ENCODE measurements around the gene WDR82. TPM values are rescaled to one million over a fixed set of nuclear protein-coding genes. Genes with fewer than 3 reads are reported as not detected.
A peak's percentile ranks its signal among the peaks of the same experiment; 100 is the strongest.

WDR82 gene
- total and polyA plus RNA-seq, 4 donors: 27.9 to 72.4 (median 44.9) TPM

DNA sequence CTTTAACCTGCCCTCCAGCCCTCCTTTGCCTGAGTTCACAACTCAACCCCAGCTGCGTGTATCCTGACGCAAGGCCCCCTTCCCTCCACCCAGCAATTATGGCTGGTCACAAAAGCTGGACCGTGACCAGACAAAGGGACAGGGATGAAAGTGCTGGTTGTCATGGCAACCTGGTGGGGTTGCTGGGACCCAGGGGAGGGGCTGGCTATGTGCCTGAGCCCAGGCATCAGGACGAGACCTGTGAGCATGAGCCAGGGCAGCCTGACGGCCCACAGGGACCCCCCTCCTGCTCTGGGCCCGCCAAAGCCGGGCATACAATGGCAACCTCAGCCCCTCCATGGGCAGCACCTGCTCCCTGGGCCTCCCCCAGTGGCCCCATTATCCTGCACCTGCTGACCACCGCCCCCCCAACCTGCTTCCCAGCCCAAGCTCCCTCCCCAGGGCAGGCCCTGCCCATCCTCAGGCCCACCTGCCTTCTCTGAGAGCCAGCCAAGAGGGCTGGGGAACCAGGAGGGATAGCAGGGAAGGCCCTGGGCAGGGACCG is 33.2 kb upstream of the WDR82 start:
- Histone ChIP-seq H3K4me1 (ENCODE audit: control insufficient read depth in 1 of 2, insufficient read depth in 2 of 2, low read length in 2 of 2) (no peaks in the 10 kb centered on the region), H3K27me3 (ENCODE audit: control insufficient read depth in 1 of 2, insufficient read depth in 2 of 2, low read length in 1 of 2) (no peaks in the 10 kb centered on the region), H3K36me3 (ENCODE audit: control insufficient read depth in 1 of 2, insufficient read depth in 2 of 2, low read length in 1 of 2) (no peaks in the 10 kb centered on the region), H3K9me3 (ENCODE audit: control insufficient read depth, low read length) (no peaks in the 10 kb centered on the region), H3K4me3 (ENCODE audit: low read length in 2 of 2) (no peak overlapping the region), H3K27ac (ENCODE audit: low read depth in 1 of 2, low read length in 2 of 2) (no peak overlapping the region)
- DNase-seq (no peak), ATAC-seq (ENCODE audit: low FRiP score) (no peak)
- 87 to 88% methylated on average over 8 to 9 of the region's 9 CpGs for WGBS, 2 donors
- intact Hi-C loops (cut with DNase I): no loop called here

DNA sequence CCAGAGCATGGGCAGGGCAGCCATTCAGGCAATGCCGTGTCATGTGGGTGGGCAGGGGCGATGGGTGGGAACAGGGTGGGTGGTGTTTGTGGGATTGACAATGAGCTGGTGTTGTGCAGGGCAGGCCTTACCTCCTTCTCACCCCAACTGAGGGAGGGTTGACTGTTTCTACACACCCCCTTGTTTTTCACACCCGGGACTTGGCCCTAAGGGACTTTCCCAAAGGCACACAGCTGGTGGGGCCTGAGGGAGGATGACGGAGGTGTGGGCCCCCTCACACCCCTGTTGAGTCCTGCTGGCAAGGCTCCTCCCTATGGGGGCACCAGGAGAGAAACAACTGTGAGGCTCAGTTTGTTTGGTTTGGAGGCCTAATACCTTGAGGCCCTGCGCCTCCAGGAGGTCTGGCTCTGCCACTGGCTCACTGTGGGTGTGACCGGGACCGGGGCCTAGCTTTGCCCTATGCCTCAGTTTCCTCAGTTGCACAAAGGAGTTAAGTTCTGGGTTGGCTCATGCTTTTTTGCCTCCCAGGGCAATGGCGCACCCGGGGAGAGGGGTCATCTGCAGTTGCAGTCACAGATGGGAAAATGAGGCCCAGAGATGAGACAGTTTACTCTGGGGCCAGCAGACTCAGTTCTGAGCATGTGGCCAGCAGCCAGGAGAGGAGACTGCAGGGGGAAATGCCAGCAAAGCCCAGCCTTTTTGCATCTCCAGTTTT is 32.6 kb upstream of the WDR82 start:
- H3K4me1 ChIP-seq (ENCODE audit: control insufficient read depth in 1 of 2, insufficient read depth in 2 of 2, low read length in 2 of 2): no peaks in the 10 kb centered on the region
- no peak overlapping the region for H3K4me3 ChIP-seq (ENCODE audit: low read length in 2 of 2)
- 78 to 84% methylated on average over 9 of the region's 9 CpGs for WGBS, 2 donors
- no peak for ATAC-seq (ENCODE audit: low FRiP score)
- intact Hi-C loops (cut with DNase I): no loop called here
- H3K27me3 ChIP-seq (ENCODE audit: control insufficient read depth in 1 of 2, insufficient read depth in 2 of 2, low read length in 1 of 2): no peaks in the 10 kb centered on the region
- DNase-seq: no peak
- H3K9me3 ChIP-seq (ENCODE audit: control insufficient read depth, low read length): no peaks in the 10 kb centered on the region
- H3K36me3 ChIP-seq (ENCODE audit: control insufficient read depth in 1 of 2, insufficient read depth in 2 of 2, low read length in 1 of 2): no peaks in the 10 kb centered on the region
- no peak overlapping the region for H3K27ac ChIP-seq (ENCODE audit: low read depth in 1 of 2, low read length in 2 of 2)

DNA sequence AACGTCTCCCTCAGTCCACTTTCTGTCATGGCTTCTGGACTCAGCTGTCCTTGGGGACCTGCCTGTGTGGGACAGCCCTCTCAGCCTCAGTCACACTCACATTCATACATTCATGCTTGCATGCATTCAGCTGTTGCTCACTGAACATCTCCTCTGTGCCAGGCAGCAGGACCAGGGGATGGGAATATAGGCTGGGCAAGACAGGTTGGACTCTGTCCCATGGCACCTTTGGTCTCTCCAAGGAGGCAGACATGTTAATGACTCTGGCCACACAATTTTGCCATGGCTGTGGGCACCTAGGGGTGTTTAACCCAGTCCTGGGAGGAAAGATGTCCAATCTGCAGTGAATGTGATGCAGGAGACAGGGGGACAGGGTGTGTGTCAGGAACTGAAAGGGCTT is 29.9 kb upstream of the WDR82 start:
- Histone ChIP-seq H3K4me1 (ENCODE audit: control insufficient read depth in 1 of 2, insufficient read depth in 2 of 2, low read length in 2 of 2) (no peaks in the 10 kb centered on the region), H3K27ac (ENCODE audit: low read depth in 1 of 2, low read length in 2 of 2) (no peak overlapping the region), H3K27me3 (ENCODE audit: control insufficient read depth in 1 of 2, insufficient read depth in 2 of 2, low read length in 1 of 2) (no peaks in the 10 kb centered on the region), H3K36me3 (ENCODE audit: control insufficient read depth in 1 of 2, insufficient read depth in 2 of 2, low read length in 1 of 2) (no peaks in the 10 kb centered on the region), H3K9me3 (ENCODE audit: control insufficient read depth, low read length) (no peaks in the 10 kb centered on the region), H3K4me3 (ENCODE audit: low read length in 2 of 2) (no peak overlapping the region)
- ATAC-seq (ENCODE audit: low FRiP score): no peak
- 51 to 62% methylated on average over 1 of the region's 1 CpG for WGBS, 2 donors
- intact Hi-C loops (cut with DNase I): no loop called here
- no peak for DNase-seq

DNA sequence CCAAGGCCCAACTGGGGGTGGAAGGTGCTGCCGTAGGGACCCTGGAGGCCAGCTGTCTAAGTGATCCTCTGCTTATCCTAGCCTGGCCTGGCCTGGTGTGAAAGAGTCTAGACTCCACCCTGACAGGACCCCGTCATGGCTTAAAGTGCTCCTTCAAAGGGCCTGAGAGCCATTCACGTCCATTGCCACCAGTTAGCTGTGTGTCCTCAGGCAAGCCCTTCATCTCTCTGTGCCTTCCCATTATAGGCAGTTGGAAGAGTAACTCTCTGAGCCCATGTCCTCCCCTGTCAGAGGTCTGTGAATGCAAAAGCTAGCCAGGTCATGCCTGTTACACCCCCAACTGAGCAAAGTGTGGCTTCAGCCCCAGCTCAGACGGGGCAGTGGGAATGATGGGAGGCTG is 28.5 kb upstream of the WDR82 start:
- intact Hi-C loops (cut with DNase I): no loop called here
- whole genome bisulfite sequencing, 2 donors: 90 to 92% methylated on average over 4 of the region's 4 CpGs
- no peaks in the 10 kb centered on the region for H3K4me1 ChIP-seq (ENCODE audit: control insufficient read depth in 1 of 2, insufficient read depth in 2 of 2, low read length in 2 of 2)
- H3K4me3 ChIP-seq (ENCODE audit: low read length in 2 of 2): no peak overlapping the region
- ATAC-seq (ENCODE audit: low FRiP score) (no peak), DNase-seq (no peak)
- no peak overlapping the region for H3K27ac ChIP-seq (ENCODE audit: low read depth in 1 of 2, low read length in 2 of 2)
- no peaks in the 10 kb centered on the region for H3K9me3 ChIP-seq (ENCODE audit: control insufficient read depth, low read length)
- no peaks in the 10 kb centered on the region for H3K27me3 ChIP-seq (ENCODE audit: control insufficient read depth in 1 of 2, insufficient read depth in 2 of 2, low read length in 1 of 2)
- no peaks in the 10 kb centered on the region for H3K36me3 ChIP-seq (ENCODE audit: control insufficient read depth in 1 of 2, insufficient read depth in 2 of 2, low read length in 1 of 2)

DNA sequence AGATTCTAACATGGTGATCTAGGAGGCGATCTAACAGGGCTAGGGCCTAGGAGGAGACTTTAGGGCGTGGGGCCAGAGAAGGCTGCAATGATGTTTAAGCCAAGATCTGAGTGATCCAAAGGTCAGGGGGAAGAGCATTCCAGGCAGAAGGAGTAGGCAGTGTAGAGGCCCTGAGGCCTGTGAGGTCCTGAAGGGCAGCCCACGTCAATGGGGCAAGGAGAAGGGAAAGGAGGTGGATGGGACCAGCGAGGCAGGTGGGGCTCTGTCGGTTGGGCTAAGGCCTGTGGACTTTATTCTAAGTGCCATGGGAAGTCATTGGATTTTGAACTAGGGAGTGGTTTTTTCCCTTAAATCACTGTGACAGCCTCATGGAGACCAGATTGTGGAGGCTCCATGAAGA is 27.5 kb upstream of the WDR82 start:
- Histone ChIP-seq H3K4me3 (ENCODE audit: low read length in 2 of 2) (no peak overlapping the region), H3K4me1 (ENCODE audit: control insufficient read depth in 1 of 2, insufficient read depth in 2 of 2, low read length in 2 of 2) (no peaks in the 10 kb centered on the region), H3K9me3 (ENCODE audit: control insufficient read depth, low read length) (no peaks in the 10 kb centered on the region), H3K27ac (ENCODE audit: low read depth in 1 of 2, low read length in 2 of 2) (no peak overlapping the region), H3K27me3 (ENCODE audit: control insufficient read depth in 1 of 2, insufficient read depth in 2 of 2, low read length in 1 of 2) (no peaks in the 10 kb centered on the region), H3K36me3 (ENCODE audit: control insufficient read depth in 1 of 2, insufficient read depth in 2 of 2, low read length in 1 of 2) (no peaks in the 10 kb centered on the region)
- ATAC-seq (ENCODE audit: low FRiP score) (no peak), DNase-seq (no peak)
- 95% methylated on average over 5 of the region's 5 CpGs for WGBS, 2 donors
- intact Hi-C loops (cut with DNase I): no loop called here

DNA sequence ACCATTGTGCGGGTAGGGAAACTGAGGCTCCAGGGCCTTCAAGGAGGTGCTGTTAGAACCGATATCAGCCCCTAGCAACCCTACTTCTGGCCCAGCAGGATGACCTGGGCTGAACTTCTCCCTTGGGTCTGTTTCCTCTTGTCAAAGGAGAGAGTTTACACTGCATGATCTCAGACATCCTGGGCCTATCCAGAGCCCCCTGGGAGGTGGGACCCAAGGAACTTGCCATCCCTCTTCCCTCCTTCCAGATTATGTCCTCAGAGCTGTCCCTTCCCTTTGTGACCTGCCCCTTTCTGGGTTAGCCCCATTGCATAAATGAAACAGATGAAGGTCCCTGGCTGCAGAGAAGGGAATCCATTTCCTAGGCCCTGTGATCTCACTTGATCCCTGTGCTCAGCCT is 25.4 kb upstream of the WDR82 start:
- Histone ChIP-seq H3K4me3 (ENCODE audit: low read length in 2 of 2) (no peak overlapping the region), H3K9me3 (ENCODE audit: control insufficient read depth, low read length) (no peaks in the 10 kb centered on the region), H3K36me3 (ENCODE audit: control insufficient read depth in 1 of 2, insufficient read depth in 2 of 2, low read length in 1 of 2) (no peaks in the 10 kb centered on the region), H3K4me1 (ENCODE audit: control insufficient read depth in 1 of 2, insufficient read depth in 2 of 2, low read length in 2 of 2) (no peaks in the 10 kb centered on the region), H3K27me3 (ENCODE audit: control insufficient read depth in 1 of 2, insufficient read depth in 2 of 2, low read length in 1 of 2) (no peaks in the 10 kb centered on the region), H3K27ac (ENCODE audit: low read depth in 1 of 2, low read length in 2 of 2) (no peak overlapping the region)
- no peak for ATAC-seq (ENCODE audit: low FRiP score)
- intact Hi-C loops (cut with DNase I): no loop called here
- 87 to 97% methylated on average over 2 of the region's 2 CpGs for WGBS, 2 donors
- DNase-seq: no peak

DNA sequence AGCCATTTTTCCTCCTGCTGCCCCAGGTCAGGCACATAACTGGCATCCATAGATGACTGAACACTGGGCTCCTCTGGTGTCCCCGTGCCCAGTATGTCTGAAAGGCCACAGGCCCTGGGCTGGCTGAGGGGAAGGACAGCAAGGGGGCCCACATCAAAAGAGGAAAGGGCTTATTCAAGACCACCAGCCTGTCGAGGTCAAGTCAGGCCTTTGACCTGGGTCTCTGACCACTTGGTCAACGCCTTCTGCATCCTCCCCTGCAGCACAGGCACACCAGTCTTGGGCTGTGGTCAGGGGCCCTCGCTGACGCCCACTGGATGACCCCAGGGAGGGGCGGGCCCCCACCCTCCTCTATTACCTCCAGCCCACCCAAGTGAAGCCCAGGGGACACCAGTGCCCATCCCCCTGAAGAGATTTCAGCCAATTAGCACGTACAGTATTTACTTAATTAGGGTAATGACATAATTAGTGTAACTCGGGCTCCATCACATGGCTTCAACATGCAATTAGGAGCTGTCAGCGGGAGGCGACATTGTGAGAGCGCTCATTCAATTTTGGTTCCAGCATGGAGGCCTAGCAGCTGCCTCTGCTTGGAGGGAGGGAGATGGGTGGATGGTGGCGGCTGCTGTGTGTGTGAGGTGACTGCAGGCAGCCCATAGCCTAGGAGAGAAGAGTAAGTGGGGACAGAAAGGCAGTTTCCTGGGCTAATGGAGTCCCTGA is 24.1 kb upstream of the WDR82 start:
- H3K27ac ChIP-seq (ENCODE audit: low read depth in 1 of 2, low read length in 2 of 2): no peak overlapping the region
- H3K4me3 ChIP-seq (ENCODE audit: low read length in 2 of 2): no peak overlapping the region
- no peak for DNase-seq
- 85 to 86% methylated on average over 12 of the region's 12 CpGs for WGBS, 2 donors
- H3K4me1 ChIP-seq (ENCODE audit: control insufficient read depth in 1 of 2, insufficient read depth in 2 of 2, low read length in 2 of 2): no peaks in the 10 kb centered on the region
- intact Hi-C loops (cut with DNase I): no loop called here
- ATAC-seq (ENCODE audit: low FRiP score): no peak
- H3K36me3 ChIP-seq (ENCODE audit: control insufficient read depth in 1 of 2, insufficient read depth in 2 of 2, low read length in 1 of 2): no peaks in the 10 kb centered on the region
- H3K27me3 ChIP-seq (ENCODE audit: control insufficient read depth in 1 of 2, insufficient read depth in 2 of 2, low read length in 1 of 2): no peaks in the 10 kb centered on the region
- H3K9me3 ChIP-seq (ENCODE audit: control insufficient read depth, low read length): no peaks in the 10 kb centered on the region

DNA sequence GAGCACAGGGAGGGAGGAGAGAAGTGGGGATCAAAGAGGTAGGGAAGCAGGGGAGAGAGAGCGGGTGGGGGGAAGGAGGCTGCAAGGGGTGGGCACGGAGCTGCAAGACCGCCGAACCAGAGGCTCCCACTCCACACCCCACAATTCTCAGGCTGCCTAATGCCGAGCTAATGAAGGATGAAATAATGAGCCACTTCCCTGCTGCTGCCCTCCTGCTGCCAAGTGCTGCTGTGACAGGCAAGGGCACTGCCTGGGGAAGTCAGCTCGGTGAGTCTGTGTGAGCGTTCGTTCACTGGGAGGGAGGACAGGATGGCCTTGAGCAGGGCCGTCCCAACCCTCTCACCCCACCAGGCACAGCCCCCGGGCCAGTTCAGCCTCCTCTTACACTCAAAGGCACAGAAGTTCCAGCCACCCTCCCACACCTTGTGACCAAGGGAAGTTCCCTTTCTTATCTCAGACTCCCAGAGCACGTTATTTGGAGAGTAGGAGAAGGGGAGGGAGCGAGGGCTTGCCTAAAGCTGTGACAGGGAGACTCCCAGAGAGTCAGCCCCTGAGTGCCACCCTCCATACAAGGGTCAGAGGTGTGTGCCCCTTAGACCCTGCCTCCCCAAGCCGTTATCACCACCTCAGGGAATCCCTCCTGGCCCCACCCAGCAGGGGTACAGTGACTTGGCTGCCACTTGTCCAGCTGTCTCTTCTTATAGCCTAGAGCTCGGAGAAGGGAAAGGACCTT is 21.6 kb upstream of the WDR82 start:
- no peak overlapping the region for H3K27ac ChIP-seq (ENCODE audit: low read depth in 1 of 2, low read length in 2 of 2)
- no peaks in the 10 kb centered on the region for H3K27me3 ChIP-seq (ENCODE audit: control insufficient read depth in 1 of 2, insufficient read depth in 2 of 2, low read length in 1 of 2)
- 47 to 54% methylated on average over 14 of the region's 14 CpGs for WGBS, 2 donors

More for the DNA sequence above, 21.6 kb upstream of the WDR82 start:
- Histone ChIP-seq H3K4me1 (ENCODE audit: control insufficient read depth in 1 of 2, insufficient read depth in 2 of 2, low read length in 2 of 2) (no peaks in the 10 kb centered on the region), H3K36me3 (ENCODE audit: control insufficient read depth in 1 of 2, insufficient read depth in 2 of 2, low read length in 1 of 2) (no peaks in the 10 kb centered on the region), H3K4me3 (ENCODE audit: low read length in 2 of 2) (no peak overlapping the region), H3K9me3 (ENCODE audit: control insufficient read depth, low read length) (no peaks in the 10 kb centered on the region)
- DNase-seq (no peak), ATAC-seq (ENCODE audit: low FRiP score) (peak; percentile 57)
- intact Hi-C loops (cut with DNase I): loop anchor here in 1 of 2 donors (5.0 kb wide), 1 partner anchor 47 kb away; no protein-coding TSS in a partner anchor
